Measurements from ENCODE around the gene ARMH1.
"Not testable (repeated sequence)": the region's sequence is repeated elsewhere in the genome, so short reads cannot be mapped to it uniquely, and the experiment has no call there.

Gene ARMH1

DNA sequence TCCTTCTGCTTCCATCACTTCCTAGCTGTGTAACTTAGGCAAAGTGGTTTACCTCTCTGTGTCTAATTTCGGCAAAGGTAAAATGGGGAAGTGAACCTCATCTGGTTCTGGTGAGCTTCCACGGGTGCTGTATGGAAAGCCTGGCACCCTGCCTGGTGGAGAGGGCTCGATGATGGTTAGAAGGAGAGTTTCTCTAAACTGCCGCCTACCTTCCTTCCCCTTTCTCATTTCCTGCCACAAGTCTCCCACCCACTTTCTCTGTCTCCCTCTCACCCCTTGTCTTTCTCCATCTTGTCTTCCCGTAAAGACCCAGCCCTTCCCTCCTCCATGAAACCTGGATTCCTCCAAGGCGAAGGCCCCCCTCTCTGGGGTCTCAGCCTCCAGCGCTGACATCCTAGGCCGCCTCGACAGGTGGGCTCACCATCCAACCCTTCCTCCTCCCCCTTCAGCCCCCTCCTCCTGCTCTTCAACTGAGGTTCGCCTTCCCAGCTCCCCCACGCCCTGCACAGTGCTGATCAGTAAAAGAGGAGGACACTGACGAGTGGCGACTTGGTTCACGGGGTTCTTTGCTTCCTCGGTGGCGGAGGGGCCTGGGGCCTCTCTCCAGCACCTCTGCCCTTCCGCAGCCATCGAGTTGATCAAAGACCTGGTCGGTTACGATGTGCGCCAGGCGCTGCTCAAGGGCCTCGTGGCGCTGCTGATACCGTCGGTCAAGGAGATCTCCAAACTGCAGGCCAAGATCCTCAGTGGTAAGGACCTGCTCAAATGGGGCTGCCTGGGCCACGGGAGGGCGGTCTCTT is 49.2 kb downstream of the ARMH1 start:
- DNase-seq (ENCODE audit: low spot score), result no peak

DNA sequence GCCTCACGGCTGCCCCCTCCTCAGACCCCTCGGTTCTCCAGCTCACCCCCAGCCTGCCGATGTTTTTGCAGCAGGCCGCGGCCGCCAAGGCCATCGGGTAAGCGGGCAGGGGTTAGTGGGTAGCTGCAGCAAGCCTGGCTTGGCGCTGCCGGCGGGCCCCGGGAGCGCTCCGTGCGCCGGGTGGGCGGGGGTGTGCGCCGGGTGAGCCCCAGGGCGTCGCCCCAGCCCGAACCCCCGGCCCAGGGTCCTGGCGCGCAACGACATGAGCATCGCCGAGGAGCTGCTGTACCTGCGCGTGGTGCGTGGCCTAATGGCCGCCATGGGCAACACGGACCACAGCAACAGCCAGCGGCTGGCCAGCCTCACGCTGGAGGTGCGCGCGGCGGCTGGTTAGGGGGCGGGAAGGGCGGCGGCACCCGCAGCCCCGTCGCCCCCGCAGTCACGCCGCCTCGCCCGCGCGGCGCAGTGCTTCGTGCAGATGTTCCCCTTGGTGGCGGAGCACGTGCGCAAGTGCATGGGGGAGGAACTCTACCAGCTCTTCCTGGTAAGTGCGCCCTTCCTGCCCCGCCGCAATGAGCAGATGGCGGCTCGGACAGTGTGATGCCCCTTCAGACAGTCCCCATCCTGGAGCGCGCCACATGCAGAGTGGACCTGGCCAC is 49.9 kb downstream of the ARMH1 start:
- no peak for DNase-seq (ENCODE audit: low spot score)

DNA sequence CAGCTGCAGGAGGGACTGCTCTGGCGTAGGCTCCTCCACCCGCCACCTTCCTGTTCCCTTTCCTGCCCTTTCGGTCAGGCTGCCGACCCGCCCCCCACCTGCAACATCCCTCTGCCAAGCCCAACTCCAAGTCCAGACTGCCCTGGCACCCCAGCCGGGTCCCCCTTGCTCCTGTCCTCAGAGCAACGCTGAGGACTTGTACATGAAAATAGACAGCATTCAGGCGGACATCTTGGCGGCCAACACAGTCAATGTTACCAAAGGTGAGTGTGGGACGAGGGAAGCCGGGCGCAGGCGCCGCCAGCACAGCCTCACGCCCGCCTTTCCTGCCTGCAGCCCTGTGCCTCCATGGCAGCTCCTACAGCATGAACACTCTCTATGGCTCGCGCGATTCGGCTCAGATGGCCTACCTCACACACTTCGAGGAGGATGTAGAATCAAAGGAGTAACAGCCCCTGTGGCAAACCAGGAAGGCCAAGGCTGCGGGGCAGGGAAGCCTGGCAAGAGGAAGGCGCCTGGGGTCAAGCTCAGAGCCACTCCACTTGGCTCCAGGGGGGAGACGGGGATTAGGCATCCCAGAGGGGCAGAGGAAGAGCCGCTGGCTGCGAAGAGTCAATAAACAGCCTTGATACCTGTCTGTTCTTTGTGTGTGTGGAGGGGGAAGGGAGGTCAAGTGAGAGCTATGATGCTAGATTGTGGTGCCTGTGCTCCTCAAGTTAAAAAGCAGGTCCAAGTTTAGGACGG is 50.6 kb downstream of the ARMH1 start:
- DNase-seq (ENCODE audit: low spot score), result no peak

DNA sequence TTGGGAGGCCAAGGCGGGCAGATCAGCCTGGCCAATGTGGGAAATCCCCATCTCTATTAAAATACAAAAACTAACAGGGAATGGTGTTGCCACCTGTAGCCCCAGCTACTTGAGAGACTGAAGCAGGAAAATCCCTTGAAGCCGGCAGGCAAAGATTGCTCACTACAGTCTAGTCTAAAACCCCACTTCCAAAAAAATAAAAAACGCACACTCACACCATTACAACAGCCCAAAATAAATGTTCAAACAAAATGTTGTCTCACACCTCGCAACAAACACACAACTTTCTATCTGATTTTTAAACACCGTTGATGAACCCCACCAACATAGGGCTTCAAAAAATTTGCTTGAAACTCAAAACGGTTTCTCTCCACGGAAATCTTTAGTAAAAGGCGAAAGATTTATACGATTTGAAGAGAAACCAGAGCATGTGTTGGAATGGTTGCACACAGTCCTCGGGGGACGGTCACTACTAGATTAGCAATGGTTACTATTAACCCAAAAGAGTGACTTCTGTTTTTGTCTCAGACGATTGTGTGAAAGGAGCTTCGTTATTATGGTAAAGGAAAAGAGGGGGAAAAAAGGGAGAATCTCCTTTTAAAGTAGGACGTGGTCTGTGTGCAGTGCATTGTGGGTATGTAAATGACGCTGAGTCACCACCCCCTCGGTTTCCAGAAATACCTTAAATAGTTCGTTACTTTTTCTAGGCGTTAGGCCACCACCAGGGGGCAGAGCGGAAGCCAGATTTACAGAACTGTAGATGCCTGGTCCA is 56.4 kb downstream of the ARMH1 start, which contains the start of gene RNU5D-1:
Gene RNU5D-1, minus strand, starts transcription at position 430 of the 772 bp plus-strand sequence.
- peak; percentile 95 for DNase-seq (ENCODE audit: low spot score)

DNA sequence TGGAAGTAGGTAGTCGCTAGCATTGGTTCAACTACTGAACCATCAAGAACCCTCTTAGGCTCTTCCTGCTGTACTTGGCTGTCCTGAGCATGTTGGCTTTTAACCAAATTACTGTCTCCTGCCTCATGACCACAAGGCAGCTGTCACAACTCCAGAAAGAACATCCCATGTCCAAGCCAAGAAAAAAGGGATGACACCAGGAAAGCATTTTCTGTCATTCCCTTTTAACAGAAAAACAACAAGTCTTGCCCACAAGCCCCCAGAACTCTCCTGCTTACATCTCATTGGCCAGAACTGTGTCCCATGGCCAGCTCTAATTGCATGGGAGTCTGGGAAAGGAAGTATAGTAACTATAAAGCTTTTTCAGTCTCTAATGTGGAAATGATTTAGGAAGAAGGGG is 58.9 kb downstream of the ARMH1 start:
- DNase-seq (ENCODE audit: low spot score), result no peak

DNA sequence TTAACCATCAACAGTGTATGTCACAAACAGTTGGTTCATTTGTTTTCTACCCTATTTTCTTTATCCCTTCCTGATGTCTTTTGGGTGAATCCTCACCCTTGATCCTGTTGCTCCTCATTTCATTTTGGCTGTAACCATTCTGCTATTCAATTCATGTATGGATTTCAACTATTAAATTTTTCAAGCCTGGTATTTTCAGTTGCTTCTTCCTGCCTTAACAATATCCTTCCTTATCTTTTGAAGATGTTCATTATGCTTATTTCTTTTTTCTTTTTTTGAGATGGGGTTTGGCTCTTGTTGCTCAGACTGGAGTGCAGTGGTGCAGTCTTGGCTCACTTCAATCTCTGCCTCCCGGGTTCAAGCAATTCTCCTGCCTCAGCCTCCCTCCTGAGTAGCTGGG is 59.3 kb downstream of the ARMH1 start:
- no peak for DNase-seq (ENCODE audit: low spot score)

GRCh38 chr1:44735992-44736391 is 61.5 kb downstream of the ARMH1 start:
- DNase-seq (ENCODE audit: low spot score), result no peak

DNA sequence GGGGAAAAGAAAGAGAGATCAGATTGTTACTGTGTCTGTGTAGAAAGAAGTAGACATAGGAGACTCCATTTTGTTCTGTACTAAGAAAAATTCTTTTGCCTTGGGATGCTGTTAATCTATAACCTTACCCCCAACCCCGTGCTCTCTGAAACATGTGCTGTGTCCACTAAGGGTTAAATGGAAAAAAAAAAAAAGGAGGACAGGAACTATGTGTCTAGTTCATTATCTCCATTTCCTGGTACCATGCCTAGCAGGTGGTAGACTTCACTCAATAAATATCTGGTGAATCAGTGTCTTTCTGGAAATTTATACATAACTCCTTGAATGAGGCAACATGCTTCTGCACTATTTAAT is 64.4 kb downstream of the ARMH1 start:
- DNase-seq (ENCODE audit: low spot score), result not testable (repeated sequence)

GRCh38 chr1:44739307-44740178 is 65.0 kb downstream of the ARMH1 start, which contains the start of gene KIF2C:
TSS of gene KIF2C (plus strand) at chr1:44739837. CDS start at chr1:44739933, 96 bp downstream.
- DNase-seq (ENCODE audit: low spot score), result peak; percentile 96

GRCh38 chr1:44740179-44740617 is 65.7 kb downstream of the ARMH1 start:
- DNase-seq (ENCODE audit: low spot score), result no peak

- DNase-seq (ENCODE audit: low spot score), result no peak
Measured at GRCh38 chr1:44743211-44743610, 68.7 kb downstream of the ARMH1 start.

DNA sequence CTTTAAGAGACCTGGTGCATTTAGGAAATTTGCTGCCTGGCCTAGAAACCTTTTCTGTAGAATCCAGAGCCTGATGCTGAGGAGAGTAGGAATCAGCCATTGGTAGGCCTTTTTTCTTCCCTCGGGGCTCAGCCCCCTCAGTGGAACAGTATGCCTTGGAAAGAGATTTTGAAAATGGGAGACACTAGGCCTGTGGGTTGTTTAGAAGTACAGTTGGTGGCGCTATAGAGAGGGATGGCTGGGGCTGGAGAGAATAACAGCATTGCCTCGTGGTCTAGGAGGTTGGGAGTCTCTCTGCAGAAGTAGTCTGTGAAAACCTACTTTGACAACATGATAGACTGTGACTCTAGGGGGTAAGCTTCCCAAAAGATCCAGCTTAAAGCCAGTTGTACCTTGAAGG is 73.4 kb downstream of the ARMH1 start:
- DNase-seq (ENCODE audit: low spot score), result no peak

DNA sequence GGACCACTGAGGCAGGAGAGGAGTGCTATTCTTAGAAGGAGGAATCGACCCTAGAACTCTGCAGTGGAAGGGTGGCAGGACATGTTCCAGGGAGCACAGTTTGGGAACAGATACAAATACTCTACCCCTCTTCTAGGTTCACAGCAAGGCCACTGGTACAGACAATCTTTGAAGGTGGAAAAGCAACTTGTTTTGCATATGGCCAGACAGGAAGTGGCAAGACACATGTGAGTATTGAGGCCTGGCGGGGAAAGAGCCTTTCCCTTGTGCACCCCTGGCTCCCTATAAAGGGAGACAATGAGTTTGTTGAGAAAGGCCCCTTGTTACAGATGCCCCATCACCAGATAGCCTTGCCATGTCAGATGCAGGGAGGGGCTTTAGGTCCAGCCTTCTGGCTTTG is 82.9 kb downstream of the ARMH1 start:
- no peak for DNase-seq (ENCODE audit: low spot score)

- no peak for DNase-seq (ENCODE audit: low spot score)
Measured at GRCh38 chr1:44759077-44759476, 84.6 kb downstream of the ARMH1 start.

DNA sequence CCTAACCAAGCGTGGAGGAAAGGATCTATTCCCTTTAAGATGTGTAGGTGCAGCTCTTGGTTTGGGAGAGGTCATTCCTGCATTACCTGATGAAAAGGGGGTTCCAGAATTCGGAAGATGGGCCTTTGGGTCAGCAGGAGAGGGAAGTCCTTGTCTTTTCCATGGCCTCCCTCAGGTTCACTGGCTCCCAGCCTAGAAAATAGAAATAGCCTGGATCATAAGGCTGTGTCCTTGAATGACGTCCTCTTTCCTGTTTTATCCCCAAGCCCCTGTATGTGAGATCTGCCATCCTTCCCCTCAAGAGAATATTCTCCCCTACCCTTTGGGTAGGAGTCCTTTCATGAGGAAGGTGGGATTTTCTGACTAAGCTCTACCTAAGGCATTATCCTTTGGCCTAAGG is 86.4 kb downstream of the ARMH1 start:
- DNase-seq (ENCODE audit: low spot score), result no peak

GRCh38 chr1:44766421-44766820 is 91.9 kb downstream of the ARMH1 start:
- DNase-seq (ENCODE audit: low spot score), result not testable (repeated sequence)

All from putamen (tissue), 1 donor.